ENCODE results near the gene MIA2.
"Not testable (repeated sequence)": the region's sequence is repeated elsewhere in the genome, so short reads cannot be mapped to it uniquely, and the experiment has no call there.

MIA2 gene

GRCh38 chr14:39233680-39234326 lies at the start of gene MIA2:
Gene MIA2, plus strand, starts transcription at chr14:39233915. Its CDS starts 200 bp downstream, at chr14:39234115.
- no peak for TF ChIP-seq CTCF (IDR thresholded peaks at IDR 0.05; ENCODE audit: insufficient read depth, missing control alignments)
- DNase-seq (ENCODE audit: insufficient read length, low spot score) (no peak), FAIRE-seq (no peak)

GRCh38 chr14:39184628-39185255 lies 49.0 kb upstream of the MIA2 start:
- no peak for FAIRE-seq

GRCh38 chr14:39185256-39186049 lies 48.3 kb upstream of the MIA2 start:
- TF ChIP-seq CTCF (IDR thresholded peaks at IDR 0.05; ENCODE audit: insufficient read depth, missing control alignments), result no peak
- DNase-seq (ENCODE audit: insufficient read length, low spot score) (no peak), FAIRE-seq (no peak)

More at GRCh38 chr14:39184628-39185255, 49.0 kb upstream of the MIA2 start:
- TF ChIP-seq CTCF (IDR thresholded peaks at IDR 0.05; ENCODE audit: insufficient read depth, missing control alignments), result no peak
- DNase-seq (ENCODE audit: insufficient read length, low spot score), result no peak

- DNase-seq (ENCODE audit: insufficient read length, low spot score) (no peak), FAIRE-seq (no peak)
- TF ChIP-seq CTCF (IDR thresholded peaks at IDR 0.05; ENCODE audit: insufficient read depth, missing control alignments), result no peak
These were observed 46.7 kb upstream of the MIA2 start for GRCh38 chr14:39186941-39187525.

GRCh38 chr14:39203659-39204606 lies 29.8 kb upstream of the MIA2 start:
- TF ChIP-seq CTCF (IDR thresholded peaks at IDR 0.05; ENCODE audit: insufficient read depth, missing control alignments), result no peak
- no peak for FAIRE-seq
- DNase-seq (ENCODE audit: insufficient read length, low spot score), result no peak

GRCh38 chr14:39207430-39207829 lies 26.3 kb upstream of the MIA2 start:
- DNase-seq (ENCODE audit: insufficient read length, low spot score); FAIRE-seq: not testable (repeated sequence)

Data from D721Med (cell line).